KG1 (cell line): Measurements from ENCODE around the gene BPGM.

Source experiments
- DNase-seq: peaks from one replicate; lab custom pipeline; 2025; lab: John Stamatoyannopoulos, UW

Gene BPGM

GRCh38 chr7:134720091-134720935 is 73.7 kb downstream of the BPGM start:
- DNase-seq, result no peak

GRCh38 chr7:134721171-134721570 is 74.5 kb downstream of the BPGM start:
- no peak for DNase-seq

- DNase-seq, result no peak
Measured at GRCh38 chr7:134722786-134723322, 76.2 kb downstream of the BPGM start.

GRCh38 chr7:134723892-134724291 is 77.2 kb downstream of the BPGM start:
- DNase-seq, result no peak

- no peak for DNase-seq
Measured at GRCh38 chr7:134724606-134725005, 78.0 kb downstream of the BPGM start.

GRCh38 chr7:134726581-134726980 is 79.9 kb downstream of the BPGM start:
- DNase-seq, result no peak

- DNase-seq, result no peak
Measured at GRCh38 chr7:134727711-134728110, 81.1 kb downstream of the BPGM start.
